ENCODE measurements around the gene GIMAP6.
"Not testable (repeated sequence)": the region's sequence is repeated elsewhere in the genome, so short reads cannot be mapped to it uniquely, and the experiment has no call there.

GRCh38 chr7:150671798-150672585 is 39.8 kb upstream of the GIMAP6 start:
- not testable (repeated sequence) for TF ChIP-seq CTCF (conservative IDR thresholded peaks at IDR 0.05); EZH2 (IDR thresholded peaks at IDR 0.05; ENCODE audit: low read depth)
